Measurements from ENCODE around the gene FES. TPM values are rescaled to one million over a fixed set of nuclear protein-coding genes. Genes with fewer than 3 reads are reported as not detected.

The FES gene
- total and polyA plus RNA-seq, 2 of the 13 experiments (the other 11 are each of a cell fraction or from before 2014, with no cell fraction given) = 4.0 to 9.5 TPM

- 0 out of 2 replicates have a peak, but pooled peaks have one; percentile 41 for TF ChIP-seq FOXP4 (CRISPR knock-in tag; IDR thresholded peaks at IDR 0.05)
- no peak for TF ChIP-seq TFAP4 (IDR thresholded peaks at IDR 0.05; ENCODE audit: borderline replicate concordance, low read depth)
- no peak for TF ChIP-seq NONO (IDR thresholded peaks at IDR 0.05)
- TF ChIP-seq NONO (CRISPR knock-in tag; conservative IDR thresholded peaks at IDR 0.05) = no peak
- TF ChIP-seq HNRNPUL1 (IDR thresholded peaks at IDR 0.05; ENCODE audit: low read depth, low read length) = no peak
- no peak for TF ChIP-seq NFYC (CRISPR knock-in tag; IDR thresholded peaks at IDR 0.05)
- 0 out of 2 replicates have a peak, but pooled peaks have one; percentile 26 for TF ChIP-seq ETV5 (CRISPR knock-in tag; IDR thresholded peaks at IDR 0.05; ENCODE audit: borderline replicate concordance)
- TF ChIP-seq ELF1 (CRISPR knock-in tag; IDR thresholded peaks at IDR 0.05) = peak; percentile 29; the same call in 1 of the 2 replicates
- TF ChIP-seq ZNF768 (CRISPR knock-in tag; IDR thresholded peaks at IDR 0.05) = no peak
- TF ChIP-seq ZNF788 (CRISPR knock-in tag; IDR thresholded peaks at IDR 0.05; ENCODE audit: borderline replicate concordance) = 0 out of 2 replicates have a peak, but pooled peaks have one; percentile 7
- TF ChIP-seq ZNF563 (CRISPR knock-in tag; IDR thresholded peaks at IDR 0.05) = peak; percentile 37
- TF ChIP-seq ZNF407 (CRISPR knock-in tag; IDR thresholded peaks at IDR 0.05; ENCODE audit: not compliant biosample characterization) = no peak
- peak; percentile 32; the same call in 1 of the 2 replicates for TF ChIP-seq RXRA (CRISPR knock-in tag; IDR thresholded peaks at IDR 0.05)
- no peak for TF ChIP-seq USF2 (IDR thresholded peaks at IDR 0.05; ENCODE audit: low read depth, low read length)
- no peak for TF ChIP-seq USF2 (CRISPR knock-in tag; IDR thresholded peaks at IDR 0.05; ENCODE audit: borderline replicate concordance)
Observed at GRCh38 chr15:90902840-90903732, 18.8 kb downstream of the FES start, which contains the start of gene MAN2A2 (continued).

Data from HepG2 (cell line).